ENCODE results near the gene ARHGAP28.

Gene ARHGAP28

DNA sequence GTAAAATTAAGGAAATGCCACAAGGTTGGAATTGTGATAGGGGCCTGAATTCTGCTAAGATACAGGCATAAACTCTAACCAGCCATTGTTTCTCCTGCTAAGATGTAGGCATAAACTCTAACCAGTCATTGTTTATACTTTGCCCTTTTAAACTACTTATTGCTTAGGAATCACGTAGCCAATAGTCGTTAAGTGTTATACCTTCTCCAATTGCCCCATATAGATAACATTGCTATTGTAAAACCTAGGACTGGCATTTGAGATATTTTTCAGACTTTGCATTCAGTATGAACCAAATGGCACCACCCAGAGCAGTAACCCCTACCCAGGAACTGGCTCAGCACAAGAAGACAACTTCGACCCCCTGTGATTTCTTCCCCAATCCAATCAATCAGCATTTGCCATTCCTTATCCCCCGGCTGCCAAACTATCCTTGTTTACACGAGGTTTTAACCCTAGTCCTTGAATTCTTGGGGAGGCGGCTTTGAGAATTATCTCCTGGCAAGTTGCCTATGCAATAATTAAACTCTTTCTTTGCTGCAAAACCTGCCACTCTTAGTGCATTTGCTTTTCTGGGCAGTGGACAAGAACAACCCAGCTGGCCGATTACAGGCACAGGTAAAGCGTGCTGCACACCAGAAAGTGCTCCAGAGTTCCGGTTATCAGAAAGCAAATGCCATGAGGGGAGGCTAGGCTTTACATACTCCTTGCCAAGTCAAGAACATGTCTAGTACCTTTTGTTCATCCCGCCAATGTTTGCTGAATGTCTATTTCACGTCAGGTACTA lies 220.5 kb downstream of the ARHGAP28 start:
- Mint-ChIP-seq H3K9me3 (no peaks in the 10 kb centered on the region), H3K27me3 (ENCODE audit: low read depth, poor library complexity) (no peaks in the 10 kb centered on the region), H3K27ac (peak overlapping the region; percentile 44), H3K36me3 (ENCODE audit: low read depth) (peaks cover 82% of the 10 kb centered on the region), H3K4me3 (no peak overlapping the region), H3K4me1 (peaks cover 28% of the 10 kb centered on the region)
- no peak for DNase-seq
- TF ChIP-seq, protein P1, sequence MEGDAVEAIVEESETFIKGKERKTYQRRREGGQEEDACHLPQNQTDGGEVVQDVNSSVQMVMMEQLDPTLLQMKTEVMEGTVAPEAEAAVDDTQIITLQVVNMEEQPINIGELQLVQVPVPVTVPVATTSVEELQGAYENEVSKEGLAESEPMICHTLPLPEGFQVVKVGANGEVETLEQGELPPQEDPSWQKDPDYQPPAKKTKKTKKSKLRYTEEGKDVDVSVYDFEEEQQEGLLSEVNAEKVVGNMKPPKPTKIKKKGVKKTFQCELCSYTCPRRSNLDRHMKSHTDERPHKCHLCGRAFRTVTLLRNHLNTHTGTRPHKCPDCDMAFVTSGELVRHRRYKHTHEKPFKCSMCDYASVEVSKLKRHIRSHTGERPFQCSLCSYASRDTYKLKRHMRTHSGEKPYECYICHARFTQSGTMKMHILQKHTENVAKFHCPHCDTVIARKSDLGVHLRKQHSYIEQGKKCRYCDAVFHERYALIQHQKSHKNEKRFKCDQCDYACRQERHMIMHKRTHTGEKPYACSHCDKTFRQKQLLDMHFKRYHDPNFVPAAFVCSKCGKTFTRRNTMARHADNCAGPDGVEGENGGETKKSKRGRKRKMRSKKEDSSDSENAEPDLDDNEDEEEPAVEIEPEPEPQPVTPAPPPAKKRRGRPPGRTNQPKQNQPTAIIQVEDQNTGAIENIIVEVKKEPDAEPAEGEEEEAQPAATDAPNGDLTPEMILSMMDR (IDR thresholded peaks at IDR 0.05): no peak

DNA sequence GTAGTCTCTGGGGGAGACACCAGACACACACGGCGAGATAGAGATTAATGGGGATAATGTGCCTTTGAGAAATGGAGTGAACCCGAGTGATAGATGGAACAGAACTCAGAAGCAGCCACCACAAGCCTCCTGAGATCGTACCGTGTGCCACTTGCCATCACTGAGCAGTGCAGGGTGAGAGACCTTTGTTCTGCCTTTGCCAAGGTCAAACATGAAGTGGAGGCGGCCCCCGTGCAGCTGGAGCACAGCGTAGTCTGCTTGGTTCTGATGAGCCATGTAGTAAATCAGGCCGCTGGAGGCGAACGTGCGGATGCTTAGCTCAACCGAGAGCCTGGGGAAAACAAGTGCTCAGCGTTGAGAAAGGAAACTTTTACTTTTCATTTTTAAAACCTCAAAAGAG lies 221.1 kb downstream of the ARHGAP28 start:
- peaks cover 28% of the 10 kb centered on the region for H3K4me1 Mint-ChIP-seq
- no peak for DNase-seq
- H3K36me3 Mint-ChIP-seq (ENCODE audit: low read depth): peaks cover 81% of the 10 kb centered on the region
- H3K27me3 Mint-ChIP-seq (ENCODE audit: low read depth, poor library complexity): no peaks in the 10 kb centered on the region
- no peak overlapping the region for H3K4me3 Mint-ChIP-seq
- TF ChIP-seq, protein P1 (IDR thresholded peaks at IDR 0.05): no peak
- H3K27ac Mint-ChIP-seq: peak overlapping the region; percentile 44
- H3K9me3 Mint-ChIP-seq: no peaks in the 10 kb centered on the region

DNA sequence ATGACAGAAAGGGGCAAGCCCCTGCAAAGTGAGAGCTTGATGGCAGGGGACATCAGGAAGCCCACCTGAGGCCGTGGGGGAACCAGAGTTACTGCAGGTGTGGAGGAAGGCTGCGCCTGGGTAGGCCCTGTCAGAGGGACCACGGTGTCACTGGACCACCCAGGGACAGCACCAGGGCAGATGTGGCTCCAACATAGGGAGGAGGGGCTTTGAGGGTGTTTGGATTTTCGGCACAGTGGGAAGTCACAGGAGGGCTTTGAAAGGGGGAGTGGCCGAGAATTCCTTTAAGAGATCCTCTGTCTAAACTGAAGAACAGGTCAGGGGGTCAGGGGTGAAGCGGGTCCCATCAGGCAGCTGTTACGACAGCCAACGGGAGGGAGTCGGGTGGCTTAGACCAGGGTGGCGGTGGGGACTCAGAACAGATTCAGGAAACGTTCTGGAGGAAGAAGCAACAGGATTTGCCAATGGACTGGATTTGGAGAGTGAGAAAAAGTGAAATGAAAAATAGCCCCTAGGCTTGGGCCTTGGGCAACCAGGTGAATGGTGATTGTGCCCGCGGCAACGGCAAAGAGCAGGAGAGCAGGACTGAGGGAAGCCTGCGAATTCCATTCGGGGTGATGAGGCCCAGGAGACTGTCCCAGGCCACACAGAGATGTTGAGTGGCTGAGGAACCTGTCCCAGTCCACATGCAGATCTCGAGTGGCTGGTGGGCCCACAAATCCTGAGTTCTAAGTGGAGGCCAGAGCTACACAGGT lies 222.0 kb downstream of the ARHGAP28 start:
- Mint-ChIP-seq H3K4me1 (peaks cover 28% of the 10 kb centered on the region), H3K27ac (peak overlapping the region; percentile 88), H3K4me3 (no peak overlapping the region), H3K9me3 (no peaks in the 10 kb centered on the region), H3K36me3 (ENCODE audit: low read depth) (peaks cover 79% of the 10 kb centered on the region), H3K27me3 (ENCODE audit: low read depth, poor library complexity) (no peaks in the 10 kb centered on the region)
- TF ChIP-seq, protein P1 (IDR thresholded peaks at IDR 0.05): no peak
- DNase-seq: peak; percentile 21

DNA sequence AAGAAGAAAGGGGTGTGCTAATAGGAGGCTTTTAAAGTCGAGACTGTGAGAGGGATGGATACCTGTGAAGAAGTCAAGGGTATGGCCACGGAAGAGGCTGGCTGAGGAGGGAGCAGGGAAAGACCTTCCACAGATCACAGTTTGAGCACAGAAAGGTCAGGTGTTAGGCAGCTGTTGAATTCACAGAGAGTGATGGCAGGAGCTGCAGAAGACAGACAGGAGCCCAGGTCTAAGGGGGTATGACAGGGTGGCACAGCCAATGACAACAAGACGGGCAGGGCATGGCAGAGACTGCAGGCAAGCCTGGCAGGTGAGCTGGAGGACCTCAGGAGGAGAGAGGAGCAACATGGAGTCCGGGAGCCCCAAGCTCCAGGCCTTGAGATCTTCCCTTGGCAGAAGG lies 225.0 kb downstream of the ARHGAP28 start:
- peaks cover 28% of the 10 kb centered on the region for H3K4me1 Mint-ChIP-seq
- H3K4me3 Mint-ChIP-seq: no peak overlapping the region
- TF ChIP-seq, protein P1 (IDR thresholded peaks at IDR 0.05): no peak
- H3K36me3 Mint-ChIP-seq (ENCODE audit: low read depth): peaks cover 73% of the 10 kb centered on the region
- no peaks in the 10 kb centered on the region for H3K27me3 Mint-ChIP-seq (ENCODE audit: low read depth, poor library complexity)
- no peak overlapping the region for H3K27ac Mint-ChIP-seq
- no peaks in the 10 kb centered on the region for H3K9me3 Mint-ChIP-seq
- DNase-seq: no peak

DNA sequence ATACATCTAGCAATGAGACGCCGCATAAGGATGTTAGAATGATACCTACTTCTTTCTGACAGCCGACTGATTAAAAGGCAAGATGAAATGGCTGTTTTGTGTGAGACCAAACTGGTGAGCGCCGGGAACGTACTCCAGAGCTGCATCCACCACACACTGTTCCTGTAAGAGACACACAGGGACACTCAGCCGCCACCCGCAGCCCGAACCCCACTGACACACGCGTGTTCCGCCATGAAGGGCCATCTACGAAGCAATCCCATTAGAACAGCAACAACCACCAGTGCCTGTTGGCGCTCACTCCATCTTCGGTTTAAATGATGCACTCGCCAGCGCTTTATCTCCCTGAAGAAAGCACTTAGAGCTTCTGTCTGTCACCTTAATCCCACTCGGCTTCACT lies 225.8 kb downstream of the ARHGAP28 start:
- Mint-ChIP-seq H3K27ac (peak overlapping the region; percentile 72), H3K4me3 (no peak overlapping the region), H3K27me3 (ENCODE audit: low read depth, poor library complexity) (no peaks in the 10 kb centered on the region), H3K4me1 (peaks cover 23% of the 10 kb centered on the region), H3K9me3 (peaks cover 6% of the 10 kb centered on the region), H3K36me3 (ENCODE audit: low read depth) (peaks cover 76% of the 10 kb centered on the region)
- no peak for DNase-seq
- TF ChIP-seq, protein P1 (IDR thresholded peaks at IDR 0.05): no peak
